Epithelial cell of prostate (primary cell): ENCODE results near the gene RFX1.

ENCODE experiments used
- DNase-seq: peaks from one replicate; pipeline ENCODE4 v3.0.0-alpha.2; 2011; ENCODE audit warnings: low read depth, low spot score
- H3K27ac ChIP-seq: fragments of 450-650 bp; 2 replicates; pipeline ENCODE4 v1.5.1; 2017; ENCODE audit warnings: mild to moderate bottlenecking

The RFX1 gene

DNA sequence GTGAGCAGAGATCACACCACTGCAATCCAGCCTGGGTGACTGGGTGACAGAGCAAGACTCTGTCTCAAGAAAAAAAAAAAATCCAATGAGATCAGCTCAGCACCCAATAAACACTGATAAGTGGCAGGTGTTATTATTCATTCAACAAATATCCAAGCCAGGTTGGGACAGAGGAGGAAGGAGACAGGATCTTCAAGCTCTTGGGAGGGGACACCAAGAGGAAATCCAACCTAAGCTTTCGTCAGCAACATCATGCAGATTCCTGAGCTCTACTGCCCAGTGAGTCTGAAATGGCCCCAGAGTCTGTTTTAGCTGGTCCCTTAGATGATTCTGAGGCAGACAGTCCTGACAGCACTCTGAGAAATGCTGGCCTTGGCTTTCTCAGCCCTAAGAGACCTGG is 7.7 kb downstream of the RFX1 start:
- H3K27ac ChIP-seq = no peak overlapping the region
- DNase-seq = no peak

DNA sequence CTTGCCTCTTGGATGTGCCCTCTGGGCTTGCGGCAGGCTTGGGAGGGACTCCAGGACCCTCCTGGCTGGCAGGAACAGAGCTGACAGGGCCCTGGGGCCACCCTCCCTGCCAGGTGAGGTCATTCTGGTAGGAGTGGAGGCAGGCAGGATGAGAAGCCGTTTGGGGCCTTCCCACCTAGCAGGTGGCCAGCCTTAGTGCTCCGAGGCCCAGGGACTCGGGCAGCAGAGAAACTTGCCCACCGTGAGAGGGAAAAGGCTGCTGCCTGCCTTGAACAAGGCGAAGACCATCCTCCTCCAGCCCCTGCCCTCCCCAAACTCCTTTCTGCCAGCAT is 8.5 kb downstream of the RFX1 start:
- no peak for DNase-seq
- no peak overlapping the region for H3K27ac ChIP-seq

DNA sequence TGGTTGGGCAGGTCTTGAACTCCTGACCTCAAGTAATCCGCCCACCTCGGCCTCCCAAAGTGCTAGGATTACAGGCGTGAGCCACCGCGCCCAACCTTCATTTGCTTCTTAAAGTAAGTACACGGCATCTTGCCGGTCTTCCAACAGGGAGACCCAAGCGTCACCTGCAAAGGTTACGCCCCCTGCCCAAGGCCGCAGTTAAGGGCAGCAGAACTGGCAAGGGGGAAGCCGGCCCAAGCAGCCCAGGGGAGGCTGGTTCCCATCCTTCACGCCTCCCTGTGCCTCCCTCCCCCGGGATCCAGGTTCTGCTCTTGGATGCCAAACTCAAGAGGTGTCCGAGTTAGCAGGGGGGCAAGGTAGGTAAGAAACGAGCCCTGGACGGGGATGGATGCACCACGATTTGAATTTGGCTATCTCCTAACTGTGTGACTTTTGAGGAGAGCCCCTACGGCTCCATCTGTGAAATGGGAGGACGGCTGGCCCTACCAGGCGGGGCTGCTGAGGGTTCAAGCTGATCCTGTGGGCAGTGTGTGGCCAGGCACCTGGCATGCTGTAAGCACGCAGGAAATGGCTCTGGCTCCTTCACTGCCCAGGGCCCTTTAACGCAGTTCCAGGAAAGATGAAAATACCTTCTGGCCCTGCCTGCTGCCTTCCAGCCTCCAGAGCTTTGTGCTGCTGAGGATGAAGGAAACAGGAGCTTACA is 9.0 kb downstream of the RFX1 start:
- no peak overlapping the region for H3K27ac ChIP-seq
- no peak for DNase-seq

DNA sequence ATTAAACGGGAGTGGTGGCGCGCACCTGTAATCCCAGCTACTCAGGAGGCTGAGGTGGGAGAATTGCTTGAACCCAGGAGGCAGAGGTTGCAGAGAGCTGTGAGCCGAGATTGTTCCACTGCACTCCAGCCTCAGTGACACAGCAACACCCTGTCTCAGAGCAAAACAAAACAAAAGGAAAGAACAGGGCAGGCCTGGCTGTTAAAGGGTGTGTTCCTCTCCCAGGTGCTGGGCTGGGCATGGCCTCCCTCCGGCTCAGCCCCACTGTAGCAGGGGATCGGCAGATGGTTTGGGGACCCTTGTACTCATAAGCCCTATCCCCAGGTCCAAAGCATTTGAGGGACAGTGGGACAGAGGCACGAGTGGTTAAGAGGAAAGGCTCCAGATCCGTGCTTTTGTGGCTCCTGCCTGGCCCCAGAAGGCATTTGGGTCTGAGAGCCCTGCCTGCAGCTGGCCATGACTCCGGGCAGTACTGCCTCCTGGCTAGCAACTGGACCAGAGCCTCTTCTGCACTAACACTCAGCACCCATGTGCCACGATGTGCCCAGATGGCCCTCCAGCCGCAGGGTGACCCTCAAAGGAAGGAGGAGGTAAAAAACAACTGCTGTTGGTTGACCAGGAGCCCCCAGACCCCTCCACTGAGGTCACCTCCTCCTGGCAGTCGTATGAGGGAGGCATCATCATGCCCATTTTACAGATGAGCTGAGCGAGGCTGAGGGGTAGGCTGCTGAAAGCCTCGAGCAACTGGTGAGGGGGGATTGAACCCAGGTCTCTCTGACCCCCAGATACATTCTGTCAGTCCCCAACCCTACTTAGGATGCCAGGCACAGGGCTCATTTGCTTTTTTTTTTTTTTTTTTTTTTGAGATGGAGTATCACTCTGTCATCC is 10.0 kb downstream of the RFX1 start:
- no peak for DNase-seq
- H3K27ac ChIP-seq = no peak overlapping the region

DNA sequence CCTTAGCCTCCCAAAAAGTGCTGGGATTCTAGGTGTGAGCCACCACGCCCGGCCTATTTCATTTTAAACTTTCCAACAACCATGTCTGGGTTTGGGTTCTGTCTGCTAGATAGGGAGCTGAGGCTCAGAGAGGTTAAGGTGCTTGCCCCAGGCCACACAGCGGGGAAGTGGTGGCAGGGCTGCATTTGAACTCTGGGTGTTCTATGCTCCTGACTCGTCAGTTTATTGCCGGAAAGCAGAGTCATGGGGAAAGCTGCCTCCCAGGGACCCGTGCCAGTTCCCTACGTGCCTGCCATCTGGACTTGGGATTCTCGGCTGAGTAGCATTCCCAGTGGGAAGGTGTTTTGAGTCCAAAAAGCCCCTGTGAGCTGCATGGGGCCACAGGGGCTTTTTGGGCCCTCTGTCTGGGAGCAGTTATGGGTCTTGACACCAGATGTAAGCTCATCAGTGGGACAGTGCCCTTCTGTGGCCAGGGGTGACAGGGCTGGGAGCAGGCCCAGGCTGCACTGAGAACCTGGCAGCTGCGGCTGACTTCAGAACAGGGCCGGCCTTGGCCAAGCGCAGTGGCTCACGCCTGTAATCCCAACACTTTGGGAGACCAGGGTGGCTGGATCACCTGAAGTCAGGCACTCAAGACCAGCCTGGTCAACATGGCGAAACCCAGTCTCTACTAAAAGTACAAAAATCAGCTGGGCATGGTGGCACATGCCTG is 10.9 kb downstream of the RFX1 start:
- no peak for DNase-seq
- H3K27ac ChIP-seq = no peak overlapping the region

DNA sequence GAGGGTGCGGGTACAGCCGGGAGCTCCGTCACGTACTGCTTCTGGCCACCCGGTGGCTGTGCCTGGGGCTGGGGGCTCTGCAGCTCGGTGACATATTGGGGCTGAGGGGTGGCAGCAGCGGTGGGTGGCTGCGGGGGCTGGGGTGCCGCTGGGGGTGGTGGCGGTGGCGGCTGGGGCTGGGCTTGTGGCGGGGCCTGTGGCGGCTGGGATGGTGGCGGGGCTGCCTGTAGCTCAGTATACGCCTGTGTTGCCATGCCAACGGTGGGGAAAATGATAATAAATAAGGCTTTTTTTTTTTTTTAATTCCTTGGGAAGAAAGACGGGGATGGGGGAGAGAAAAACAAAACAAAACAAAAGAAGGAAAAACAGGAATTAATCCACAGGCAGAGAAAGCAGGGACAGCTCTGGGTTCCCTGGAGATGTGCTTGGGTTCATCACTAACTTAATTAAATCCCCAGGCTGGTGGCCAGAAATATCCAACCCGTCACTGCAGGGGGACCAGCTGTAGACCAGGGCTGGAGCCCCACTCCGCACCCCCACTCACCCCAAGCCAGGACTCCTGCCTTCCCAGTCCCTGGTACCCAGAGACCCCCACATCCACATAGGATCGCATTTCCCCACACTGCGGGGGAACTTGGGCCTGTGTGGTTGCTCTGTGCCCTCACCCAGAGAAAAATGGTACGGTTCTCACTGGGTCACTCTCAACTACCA is 12.4 kb downstream of the RFX1 start:
- H3K27ac ChIP-seq = no peak overlapping the region
- DNase-seq = no peak

DNA sequence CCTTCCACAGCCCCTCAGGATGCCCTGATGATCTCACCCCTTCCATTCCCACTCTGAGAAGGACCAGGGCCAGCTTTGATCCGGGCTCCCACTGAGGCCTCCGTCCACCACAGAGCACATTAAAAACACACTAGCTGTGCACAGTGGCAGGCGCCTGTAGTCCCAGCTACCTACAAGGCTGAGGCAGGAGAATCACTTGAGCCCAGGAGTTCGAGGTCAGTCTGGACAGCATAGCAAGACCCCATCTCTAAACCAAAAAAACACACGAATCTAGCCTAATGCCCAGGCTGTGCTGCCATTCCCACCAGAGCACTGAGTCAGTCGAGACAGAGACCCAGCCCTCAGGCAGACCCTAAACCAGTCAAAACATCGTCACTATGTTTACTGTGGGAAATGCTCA is 14.1 kb downstream of the RFX1 start:
- no peak overlapping the region for H3K27ac ChIP-seq
- no peak for DNase-seq

DNA sequence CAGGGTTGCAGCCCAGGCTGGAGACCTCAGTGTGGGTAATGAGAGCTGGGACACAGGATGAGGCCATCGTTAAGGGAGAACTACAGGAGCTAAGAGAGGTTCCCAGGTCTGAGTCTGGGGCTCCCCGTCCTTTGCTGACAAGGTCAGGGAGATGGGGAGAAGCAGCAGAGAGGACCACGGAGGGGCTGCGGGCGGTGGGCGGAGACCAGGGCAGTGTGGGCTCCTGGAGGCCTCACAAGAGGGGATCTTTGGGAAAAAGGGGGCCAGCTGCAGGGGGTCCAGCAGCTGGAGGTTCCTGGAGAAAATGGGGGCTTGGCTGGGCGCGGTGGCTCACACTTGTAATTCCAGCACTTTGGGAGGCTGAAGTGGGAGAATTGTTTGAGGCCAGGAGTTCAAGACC is 16.0 kb downstream of the RFX1 start:
- H3K27ac ChIP-seq = no peak overlapping the region
- DNase-seq = no peak

DNA sequence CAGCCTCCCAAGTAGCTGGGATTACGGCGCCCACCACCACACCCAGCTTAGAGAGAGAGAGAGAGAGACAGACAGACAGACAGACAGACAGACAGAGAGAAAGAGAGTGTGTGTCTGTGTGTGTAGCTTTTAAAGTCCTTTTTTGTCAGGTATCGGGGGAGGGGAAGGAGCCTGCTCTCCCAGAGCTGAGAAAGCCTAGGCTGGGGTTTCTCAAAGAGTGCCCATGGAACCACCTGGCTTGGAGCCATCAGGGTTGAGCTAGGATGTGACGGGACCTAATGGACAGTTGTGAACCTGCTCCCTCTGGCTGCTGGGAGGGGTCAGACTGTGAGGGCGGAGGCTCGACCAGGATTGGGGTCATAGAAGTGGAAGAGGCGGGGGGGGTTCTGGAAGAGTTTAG is 16.6 kb downstream of the RFX1 start:
- no peak overlapping the region for H3K27ac ChIP-seq
- DNase-seq = no peak

DNA sequence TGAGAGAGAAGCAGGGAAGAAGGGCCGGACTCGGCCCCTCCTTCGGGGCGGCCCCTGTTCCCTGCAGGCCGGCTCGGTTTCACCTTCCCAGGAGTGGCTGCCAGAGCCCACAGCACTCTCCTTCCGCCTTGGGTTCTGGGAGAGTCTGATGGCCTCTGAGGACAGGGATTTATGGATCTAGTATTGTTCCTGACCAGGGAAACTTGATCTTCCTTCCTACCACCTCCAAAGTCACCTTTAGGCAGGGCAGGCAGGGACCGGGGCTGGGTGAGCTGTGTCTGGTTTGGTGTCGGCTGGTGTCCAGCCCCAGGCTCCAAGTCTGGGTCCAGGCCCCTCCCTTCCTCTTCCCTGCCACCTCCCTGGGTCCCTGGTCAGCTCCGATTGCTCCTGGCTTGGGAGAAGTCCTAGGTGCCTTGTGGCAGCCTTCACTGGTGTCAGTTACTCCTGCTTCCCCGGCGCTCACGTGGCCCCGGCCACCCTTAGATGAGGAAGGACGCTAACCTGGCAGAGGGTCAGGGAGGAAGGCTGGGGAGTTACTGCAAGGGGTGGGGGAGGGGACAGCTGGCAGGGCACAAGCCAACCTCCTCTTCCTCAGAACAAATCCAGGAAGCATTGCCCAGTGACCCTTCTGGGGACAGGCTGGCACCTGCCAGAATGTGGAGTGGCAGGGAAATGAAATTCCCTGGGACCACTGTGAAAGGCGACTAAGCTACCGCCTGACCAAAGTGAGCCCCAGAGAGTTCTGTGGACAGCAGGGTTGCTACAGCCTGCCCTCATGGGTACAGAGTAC is 18.8 kb downstream of the RFX1 start:
- DNase-seq = no peak

DNA sequence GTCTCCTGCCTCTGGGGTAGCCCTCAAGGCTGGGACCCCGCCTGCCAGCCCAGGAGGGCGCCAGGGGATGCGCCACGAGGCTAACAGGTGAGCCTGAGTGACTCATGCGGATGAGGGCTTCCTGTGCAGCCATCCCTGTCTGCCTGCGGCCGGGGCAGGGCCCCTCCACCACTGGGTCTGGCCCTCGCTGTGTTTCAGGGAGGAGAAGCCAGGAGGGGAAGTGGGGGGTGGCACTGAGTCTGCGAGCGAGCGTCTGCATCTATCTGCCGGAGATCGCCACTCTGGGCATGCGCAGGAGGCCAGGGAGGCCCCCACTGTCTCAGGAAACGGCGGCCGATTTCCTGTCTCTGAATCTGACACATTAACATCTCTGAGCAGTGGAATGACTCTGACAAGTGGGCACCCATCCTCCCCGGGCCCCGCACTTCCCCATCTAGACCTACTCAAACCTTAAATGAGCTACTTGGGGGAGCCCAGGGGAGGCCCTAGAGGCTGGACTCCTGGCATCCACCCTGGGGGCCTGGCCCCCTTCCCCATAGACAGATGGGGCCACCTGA is 19.7 kb downstream of the RFX1 start:
- no peak overlapping the region for H3K27ac ChIP-seq
- no peak for DNase-seq

More for the DNA sequence above, 18.8 kb downstream of the RFX1 start:
- H3K27ac ChIP-seq = no peak overlapping the region

DNA sequence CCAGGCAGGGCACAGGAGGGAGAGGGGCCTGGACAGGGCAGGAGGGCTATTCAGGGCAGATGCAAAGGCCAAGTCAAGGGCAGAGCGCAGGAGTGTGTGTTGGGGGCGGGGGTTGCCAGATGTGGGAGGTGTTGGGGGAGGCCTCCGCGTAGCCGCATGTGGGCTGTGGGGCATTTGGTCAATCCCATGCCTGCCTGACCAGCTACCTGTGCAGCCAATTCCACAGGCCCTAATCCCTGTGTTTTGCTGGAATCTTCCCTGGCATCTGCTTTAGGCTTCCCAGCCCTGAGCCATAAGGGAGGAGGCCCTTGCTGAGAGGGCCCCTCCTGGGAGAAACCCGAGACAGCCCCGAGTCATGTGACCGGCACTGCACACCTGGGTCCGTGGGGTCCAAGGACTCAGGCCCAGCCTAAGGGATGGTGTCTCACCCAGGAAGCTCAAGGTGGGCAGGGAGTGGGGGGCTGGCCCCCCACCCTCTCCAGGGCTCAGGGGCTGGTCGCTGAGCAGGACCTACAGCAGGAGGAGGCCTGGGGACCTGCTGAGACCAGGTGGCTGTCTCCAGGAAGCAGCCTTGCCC is 20.3 kb downstream of the RFX1 start:
- no peak for DNase-seq
- no peak overlapping the region for H3K27ac ChIP-seq

DNA sequence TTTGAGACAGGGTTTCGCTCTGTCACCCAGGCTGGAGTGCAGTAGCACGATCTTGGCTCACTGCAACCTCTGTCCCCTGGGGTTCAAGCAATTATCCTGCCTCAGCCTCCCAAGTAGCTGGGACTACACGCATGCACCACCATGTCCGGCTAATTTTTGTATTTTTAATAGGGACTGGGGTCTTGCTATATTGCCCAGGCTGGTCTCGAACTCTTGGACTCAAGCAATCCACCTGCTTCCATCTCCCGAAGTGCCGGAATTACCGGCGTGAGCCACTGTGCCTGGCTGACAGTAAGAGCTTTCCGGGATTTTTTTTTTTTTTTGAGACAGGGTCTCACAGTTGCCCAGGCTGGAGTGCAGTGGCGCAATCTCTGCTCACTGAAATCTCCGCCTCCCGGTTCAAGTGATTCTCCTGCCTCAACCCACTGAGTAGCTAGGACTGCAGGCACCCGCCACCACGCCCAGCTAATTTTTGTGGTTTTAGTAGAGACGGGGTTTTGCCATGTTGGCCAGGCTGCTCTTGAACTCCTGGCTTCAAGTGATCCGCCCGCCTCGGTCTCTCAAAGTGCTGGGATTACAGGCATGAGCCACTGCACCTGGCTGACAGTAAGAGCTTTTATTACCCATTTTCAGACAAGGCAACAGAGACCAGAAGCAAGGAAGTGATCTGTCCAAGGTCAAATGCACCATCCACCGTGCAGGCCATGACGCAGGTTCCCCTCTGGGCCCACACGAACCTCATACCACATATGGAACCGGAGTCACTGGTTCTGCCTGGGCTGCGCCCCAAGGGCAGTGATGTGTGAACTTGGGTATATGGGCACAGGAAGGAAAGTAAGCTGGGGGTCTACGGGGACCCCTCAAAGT is 21.0 kb downstream of the RFX1 start:
- no peak overlapping the region for H3K27ac ChIP-seq

DNA sequence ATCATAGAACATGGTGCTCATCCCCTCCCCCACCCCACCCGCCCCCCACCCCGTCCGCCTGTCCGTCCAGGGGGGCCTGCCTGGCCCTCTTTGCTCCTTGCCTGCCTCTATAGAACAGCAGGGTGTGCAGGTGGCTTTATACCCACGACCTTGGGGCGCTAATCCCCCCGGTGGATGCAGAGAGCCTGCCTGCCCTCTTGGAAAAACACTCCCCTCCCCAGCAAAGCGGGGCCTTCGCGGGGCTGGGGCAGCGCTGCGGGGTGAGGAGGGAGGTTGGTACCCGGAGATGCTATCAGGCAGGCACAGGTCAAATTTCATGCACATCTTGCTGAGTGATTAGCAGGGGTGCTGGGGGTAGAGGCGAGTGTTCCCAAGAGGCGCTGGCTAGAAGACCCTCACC is 21.9 kb downstream of the RFX1 start:
- no peak overlapping the region for H3K27ac ChIP-seq
- no peak for DNase-seq

More for the DNA sequence above, 21.0 kb downstream of the RFX1 start:
- no peak for DNase-seq

DNA sequence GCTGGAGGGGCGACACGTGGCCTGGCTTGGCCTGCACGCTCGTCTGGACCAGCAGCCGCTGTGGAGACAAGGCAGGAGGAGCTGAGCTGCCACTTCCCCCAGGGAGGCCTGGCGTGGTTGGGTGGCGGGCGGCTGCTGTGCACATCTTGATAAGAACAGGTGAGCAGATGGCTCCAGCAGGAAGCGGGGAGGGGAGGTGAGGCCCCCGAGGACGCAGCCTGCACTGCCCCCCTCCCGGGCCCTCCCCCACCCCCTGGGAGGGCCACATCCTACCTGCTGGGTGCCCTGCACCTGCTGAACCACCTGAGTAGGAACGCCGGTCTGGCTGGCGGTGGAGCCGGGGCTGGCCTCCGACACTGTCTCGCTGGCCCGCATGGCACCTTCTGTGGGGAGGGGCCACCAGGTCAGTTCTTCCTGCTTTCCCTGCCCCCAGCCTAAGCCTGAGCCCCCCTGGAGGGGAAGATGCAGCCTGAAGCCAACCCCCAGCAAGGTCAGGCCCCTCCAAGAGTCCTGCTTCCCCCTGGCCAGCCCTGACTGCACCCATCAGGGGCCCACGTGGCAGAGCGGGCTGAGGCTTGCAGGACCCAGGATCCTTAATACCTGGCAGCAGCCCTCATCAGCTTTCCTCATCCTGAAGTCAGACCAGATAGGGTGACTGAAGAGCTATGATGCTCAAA is 22.8 kb downstream of the RFX1 start:
- no peak overlapping the region for H3K27ac ChIP-seq
- DNase-seq = no peak

DNA sequence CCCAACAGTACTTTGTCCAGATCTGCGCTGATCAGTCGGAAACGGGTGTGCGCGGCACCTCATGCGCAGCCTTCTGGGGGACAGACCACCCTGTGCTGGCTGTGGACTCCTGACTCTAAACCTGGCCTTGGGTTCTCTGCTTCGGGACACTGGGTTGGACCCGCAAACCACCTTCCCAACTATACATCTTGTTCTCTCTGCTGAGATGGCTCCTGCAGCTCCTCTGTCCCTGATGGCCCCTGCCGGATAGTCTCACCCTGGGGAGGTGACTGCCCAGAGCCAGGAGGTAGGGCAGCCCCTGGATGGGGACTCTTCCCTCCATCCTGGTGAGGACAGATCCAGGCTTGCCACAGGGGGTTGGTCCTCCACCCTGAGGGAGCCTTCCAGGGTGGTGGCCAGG is 23.3 kb downstream of the RFX1 start:
- no peak overlapping the region for H3K27ac ChIP-seq
- DNase-seq = no peak

DNA sequence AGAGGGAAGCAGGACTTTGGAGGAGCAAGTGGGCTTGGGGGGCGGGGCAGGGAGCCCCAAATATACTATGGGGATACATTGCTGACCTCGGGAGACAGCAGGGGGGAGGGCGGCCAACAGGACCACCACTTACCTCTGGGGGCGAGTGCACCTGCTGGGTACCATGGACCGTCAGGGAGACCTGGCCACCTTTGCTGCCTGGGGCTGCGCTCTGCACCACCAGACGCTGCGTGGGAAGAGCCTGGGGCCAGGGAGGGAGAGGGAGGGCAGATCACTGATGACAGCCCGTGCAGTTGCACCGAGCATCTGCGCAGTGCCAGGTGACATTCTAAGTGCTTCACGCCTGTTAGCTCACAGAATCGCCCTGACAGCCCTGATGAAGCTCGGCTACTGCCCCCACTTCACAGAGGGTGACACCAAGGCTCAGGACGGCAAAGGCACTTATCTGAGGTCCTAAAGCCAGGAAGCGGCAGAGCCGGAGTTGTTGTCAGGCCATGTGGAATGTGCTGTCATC is 24.1 kb downstream of the RFX1 start:
- no peak overlapping the region for H3K27ac ChIP-seq
- DNase-seq = no peak

DNA sequence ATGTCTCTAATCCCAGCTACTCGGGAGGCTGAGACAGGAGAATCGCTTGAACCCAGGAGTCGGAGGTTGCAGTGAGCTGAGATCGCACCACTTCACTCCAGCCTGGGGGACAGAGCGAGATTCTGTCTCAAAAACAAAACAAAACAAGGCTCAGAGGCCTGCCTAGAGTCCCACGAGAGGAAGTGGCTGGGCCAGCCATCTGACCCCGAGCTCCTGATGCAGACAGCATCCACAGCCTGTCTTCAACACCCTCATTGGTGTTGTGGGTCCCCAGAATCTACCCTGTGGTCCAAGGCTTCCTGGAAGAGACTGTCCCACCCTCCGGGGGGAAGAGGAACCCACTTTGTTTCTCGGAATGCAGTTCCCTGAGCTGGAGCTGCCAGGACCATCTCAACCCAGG is 24.7 kb downstream of the RFX1 start:
- no peak overlapping the region for H3K27ac ChIP-seq
- no peak for DNase-seq
